GM19468 (cell line): ENCODE measurements around the gene ELOB.

Experiments
- ATAC-seq: cut with Tn5 transposase; IDR thresholded peaks from one replicate; pipeline ENCODE4 v1.9.1; 2021; ENCODE audit warnings: mild to moderate bottlenecking, moderate library complexity, moderate number of reproducible peaks; ENCODE audit not compliant: unreplicated experiment; ENCODE audit errors: extremely low read depth

Gene ELOB

GRCh38 chr16:2777231-2777902 is at the start of gene ELOB:
TSS of gene ELOB (minus strand) at chr16:2777280. CDS start at chr16:2777239, 41 bp downstream.
- peak; percentile 53 for ATAC-seq

DNA sequence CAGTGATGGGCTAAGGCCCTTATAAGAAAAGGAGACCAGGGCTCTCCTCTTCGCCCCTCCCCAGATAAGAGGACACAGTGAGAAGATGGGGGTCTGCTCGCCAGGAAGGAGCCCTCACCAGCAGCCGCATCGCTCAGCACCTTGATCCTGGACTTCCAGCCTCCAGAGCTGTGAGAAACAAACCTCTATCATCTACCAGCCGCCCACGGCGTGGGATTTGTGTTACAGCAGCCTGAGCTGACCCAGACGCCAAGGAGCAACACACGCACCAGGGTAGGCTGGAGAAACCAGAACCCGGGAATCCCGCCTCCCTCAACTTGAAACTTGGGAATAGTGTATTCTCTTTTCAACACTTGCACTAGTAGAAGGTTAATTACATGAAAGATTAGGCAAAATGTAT is 48.8 kb upstream of the ELOB start:
- ATAC-seq = no peak

DNA sequence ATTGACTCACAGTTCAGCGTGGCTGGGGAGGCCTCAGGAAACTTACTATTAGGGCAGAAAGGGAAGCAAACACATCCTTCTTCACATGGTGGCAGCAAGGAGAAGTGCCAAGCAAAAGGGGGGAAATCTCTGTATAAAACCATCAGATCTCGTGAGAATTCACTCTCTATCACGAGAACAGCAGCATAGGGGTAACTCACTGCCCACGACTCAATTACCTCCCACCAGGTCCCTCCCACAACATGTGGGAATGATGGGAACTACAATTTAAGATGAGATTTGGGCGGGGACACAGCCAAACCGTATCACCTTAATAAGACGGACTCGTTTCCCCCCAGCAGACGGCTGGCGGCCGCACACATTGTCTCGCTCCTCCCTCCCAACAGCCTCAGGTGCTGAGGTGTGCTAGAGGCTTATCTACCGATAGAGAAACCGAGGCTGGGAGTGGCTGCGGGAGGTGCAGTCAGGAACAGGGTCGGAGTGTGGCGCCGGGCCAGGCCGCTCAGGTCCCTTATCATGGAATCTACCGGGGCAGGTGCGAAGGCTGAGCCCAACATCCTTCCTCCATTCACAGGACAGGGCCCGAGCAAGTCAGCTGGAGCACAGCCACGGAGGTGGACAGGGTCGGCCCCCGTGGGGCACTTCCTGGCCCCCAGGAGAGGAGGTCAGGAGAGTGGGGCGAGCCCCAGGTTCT is 48.1 kb upstream of the ELOB start:
- no peak for ATAC-seq

DNA sequence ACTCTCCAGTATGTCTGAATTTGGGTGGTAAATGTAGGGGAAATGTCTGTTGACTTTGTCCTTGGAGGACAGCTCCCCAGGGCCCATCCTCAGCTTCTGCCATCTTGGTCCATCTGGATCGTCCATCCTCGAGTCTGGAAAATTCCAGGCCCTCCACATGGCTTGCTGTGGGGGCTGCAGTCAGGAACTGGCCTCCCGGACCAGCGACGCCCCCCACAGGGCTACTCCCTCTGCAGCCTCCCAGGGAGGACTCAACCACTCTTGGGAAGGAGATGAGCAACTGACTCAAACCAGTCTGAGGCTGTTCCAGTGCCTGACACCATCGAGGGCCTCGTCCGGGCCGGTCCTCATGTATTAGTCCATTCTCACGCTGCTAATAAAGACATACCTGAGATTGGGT is 47.5 kb upstream of the ELOB start:
- ATAC-seq = no peak

DNA sequence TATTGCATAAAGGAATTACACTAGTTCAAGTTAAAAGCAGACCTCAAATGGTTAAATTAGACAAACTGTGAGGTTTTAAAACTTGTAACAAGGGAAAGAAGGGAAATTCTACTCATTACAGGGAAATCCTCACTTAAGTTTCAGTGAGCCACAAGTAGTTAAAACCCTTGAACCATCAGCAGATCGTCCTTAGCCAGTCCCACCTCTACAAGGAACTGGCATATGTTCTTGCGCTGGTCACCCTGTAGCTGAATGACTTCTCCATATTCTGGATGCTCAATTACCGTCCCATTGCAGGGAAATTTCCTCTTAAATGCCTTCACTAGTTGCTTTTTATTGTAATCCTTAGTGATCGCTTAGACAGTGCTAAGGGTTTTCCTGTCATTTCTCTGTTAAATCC is 45.4 kb upstream of the ELOB start:
- ATAC-seq = no peak

DNA sequence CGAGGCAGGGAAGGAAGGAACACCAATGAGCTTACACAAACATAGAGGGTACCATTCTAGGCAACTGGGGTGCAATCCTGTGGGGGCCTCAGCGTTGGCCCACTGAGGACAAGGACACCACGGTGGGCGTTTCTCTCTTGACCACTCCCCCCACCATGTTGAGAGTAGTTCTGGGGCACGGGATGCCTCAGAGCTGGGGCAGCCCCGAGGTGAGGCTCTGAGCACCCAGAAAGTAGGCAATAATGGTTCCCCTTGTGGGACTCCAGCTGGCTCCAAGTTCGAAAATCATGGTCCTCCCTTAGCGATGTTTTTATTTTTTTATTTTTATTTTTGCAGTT is 45.0 kb upstream of the ELOB start:
- ATAC-seq = no peak

GRCh38 chr16:2821487-2822157 is 44.5 kb upstream of the ELOB start:
- no peak for ATAC-seq

DNA sequence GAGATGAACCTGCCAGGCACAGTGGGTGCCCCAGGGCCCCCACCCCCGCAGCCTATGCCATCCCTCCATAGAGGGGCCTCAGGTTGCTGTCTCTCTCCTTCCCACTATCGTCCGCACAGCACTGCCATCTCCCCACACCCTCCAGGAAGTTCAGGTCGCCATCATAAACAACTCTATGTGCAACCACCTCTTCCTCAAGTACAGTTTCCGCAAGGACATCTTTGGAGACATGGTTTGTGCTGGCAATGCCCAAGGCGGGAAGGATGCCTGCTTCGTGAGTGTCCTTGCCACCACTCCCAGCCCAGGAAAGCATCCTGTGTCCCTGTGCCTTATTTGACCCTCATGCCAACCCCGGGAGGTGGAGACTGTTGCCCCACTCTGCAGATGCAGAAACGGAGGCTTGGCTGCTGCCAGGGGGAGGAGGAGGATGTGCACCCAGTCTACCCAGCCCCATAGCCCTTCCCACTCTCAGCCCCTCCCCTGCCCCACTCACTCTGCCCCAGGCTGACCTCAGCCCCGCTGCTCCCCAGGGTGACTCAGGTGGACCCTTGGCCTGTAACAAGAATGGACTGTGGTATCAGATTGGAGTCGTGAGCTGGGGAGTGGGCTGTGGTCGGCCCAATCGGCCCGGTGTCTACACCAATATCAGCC is 43.9 kb upstream of the ELOB start:
- no peak for ATAC-seq

DNA sequence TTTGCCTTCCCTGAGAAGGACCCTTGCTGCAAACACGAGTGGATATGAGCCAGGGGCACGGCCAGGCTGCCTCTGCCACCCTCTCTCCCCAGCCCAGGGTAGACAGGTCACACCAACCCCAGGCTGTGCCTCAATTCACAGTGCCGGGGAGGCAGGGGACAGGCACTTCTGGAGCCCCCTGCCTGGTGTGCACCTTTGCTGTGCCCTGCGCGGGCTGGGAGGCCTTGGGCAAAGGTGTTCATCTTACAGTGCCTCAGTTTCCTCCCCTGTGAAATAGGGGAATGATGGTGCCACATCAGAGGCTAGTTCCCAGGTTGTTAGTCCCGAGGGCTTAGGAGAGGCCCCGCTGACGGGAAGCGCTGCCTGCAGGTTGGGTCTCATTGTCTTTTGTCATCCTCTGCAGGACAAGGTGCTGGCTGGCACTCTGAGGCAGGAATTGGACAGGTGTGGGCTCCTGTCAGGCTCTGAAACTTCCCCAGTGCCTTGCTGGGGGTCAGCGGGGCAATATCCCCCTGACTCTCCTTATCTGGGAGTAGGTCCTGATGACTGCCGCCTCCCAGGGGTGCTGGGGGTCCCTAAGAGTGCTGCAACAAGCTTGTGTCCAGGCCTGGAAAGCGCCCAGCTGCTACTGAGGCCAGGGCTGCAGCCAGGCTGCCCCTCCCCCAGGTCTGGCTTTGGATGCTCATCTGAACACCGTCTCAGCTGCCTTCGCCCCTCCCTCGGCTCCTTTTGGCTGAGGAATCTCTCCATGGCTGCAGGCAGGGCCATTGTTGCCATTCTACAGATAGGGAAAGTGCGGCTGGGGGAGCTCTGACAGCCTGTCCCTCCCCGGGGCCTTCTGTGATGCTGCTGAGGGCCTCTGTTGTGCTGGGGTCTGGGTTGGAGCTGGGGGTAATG is 43.1 kb upstream of the ELOB start:
- no peak for ATAC-seq

DNA sequence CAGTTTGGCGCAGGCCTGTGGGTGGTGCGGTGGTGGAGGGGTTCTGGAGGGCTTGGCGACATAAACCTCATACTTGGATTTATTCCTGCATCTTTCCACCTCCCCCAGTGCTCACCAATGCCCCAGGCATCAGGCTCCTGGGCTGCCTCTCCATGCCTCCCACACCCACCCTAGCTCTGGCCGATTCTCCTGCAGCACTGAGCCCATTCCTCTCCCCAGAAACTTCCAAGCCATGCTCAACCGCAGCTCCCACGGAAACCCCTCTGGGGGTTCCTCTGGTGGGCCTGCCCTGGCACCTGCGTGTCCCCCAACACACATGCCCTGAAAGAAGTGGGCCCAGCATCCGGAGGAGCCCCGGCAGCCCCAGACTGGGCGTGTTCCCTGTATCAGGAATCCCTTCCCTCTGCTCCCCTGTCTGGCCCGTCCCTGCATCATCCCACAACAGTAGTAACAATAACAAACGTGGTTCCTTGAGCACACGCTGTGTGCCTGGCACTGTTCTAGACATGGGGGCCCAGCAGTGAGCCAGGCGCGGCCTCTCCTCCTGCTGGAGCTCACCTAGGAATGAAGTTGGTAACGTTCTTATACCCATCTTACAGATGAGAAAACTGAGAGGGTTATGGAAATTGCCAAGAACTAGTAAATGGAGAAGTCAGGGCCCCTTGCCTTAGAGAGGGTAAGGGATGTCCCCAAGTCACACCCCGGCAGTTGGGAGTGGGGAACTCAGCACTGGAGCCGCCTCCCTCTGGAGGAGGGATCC is 42.3 kb upstream of the ELOB start:
- ATAC-seq = no peak

DNA sequence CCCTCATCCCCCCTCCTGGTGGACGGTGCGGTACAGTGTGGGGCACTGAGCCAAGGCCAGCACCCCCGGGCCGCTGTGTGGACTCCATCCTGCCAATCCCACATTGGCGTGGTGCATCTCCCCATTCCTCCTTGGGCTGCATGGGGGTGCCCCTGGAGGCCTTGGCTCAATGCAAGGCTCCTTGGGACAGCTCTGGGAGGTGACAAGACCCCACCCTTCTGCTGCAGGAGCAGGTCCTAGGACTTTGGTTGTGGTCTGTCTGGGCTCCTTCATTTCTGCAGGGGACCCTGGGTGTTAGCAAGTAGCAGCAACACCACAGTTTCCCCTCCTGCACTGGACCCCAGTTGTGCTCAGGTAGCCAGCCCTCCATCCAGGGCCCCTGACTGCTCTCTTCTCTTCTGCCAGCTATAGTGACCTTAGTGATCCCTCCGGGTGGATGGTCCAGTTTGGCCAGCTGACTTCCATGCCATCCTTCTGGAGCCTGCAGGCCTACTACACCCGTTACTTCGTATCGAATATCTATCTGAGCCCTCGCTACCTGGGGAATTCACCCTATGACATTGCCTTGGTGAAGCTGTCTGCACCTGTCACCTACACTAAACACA is 41.3 kb upstream of the ELOB start:
- no peak for ATAC-seq

DNA sequence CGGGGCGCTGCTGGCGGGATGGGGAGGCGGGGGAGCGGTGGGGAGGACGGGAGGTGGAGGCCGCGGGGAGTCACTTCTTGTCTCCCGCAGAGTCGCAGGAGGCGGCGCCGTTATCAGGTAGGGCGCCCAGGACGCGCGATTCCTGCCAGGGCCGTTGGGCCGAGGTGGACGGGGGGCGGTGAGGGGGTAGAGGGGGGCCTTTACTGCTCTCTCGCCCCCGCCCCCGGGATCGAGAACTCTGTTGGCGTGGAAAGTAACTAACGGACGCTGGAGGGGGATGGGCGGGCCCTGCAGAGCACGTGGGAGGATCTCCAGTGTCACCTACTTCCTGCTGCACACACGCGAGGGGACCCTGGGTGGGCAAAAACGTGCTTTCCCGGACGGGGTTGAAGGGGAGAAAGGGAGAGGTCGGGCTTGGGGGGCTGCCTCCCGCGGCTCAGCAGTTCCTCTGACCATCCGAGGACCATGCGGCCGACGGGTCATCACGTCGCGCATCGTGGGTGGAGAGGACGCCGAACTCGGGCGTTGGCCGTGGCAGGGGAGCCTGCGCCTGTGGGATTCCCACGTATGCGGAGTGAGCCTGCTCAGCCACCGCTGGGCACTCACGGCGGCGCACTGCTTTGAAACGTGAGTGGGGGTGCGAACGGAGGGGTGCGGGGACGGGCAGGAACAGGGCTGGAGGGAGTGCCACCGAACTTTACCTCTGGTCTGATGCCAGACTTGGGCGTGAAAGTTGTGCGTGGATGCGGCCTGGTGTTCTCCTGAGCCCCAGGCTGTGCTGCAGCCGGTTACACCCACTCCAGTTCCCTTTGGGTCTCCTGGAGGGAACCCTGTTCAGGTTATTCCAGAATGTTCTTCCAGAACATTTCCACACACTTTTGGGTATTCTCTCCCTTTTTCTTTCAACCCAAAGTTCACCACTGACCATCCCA is 40.5 kb upstream of the ELOB start:
- no peak for ATAC-seq

DNA sequence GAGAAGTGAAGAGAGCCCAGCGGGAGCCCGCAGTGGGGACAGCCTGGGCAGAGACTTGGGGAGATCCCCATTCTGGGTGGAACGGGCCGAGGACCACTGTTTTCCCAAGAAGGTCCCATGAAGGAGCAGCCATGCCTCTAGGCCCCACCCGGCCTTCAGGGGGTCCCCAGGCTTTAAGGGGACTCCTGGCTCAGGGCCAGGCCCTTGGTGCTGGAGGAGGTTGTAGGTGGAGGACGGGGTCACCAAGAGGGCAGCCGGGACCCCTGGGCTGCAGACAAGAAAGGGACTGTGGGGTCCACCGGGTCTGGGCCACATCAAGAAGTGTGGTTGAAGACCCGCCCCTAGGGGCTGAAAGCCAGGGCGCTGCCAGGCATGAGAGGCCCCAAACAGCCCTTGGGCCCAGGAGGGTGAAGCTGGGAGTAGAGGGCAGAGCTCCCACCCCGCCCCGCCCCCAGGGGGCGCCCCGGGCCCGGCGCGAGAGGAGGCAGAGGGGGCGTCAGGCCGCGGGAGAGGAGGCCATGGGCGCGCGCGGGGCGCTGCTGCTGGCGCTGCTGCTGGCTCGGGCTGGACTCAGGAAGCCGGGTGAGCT is 39.8 kb upstream of the ELOB start, which contains the start of gene PRSS21:
Gene PRSS21, plus strand, starts transcription at position 487 of the 589 bp plus-strand sequence. Its CDS starts 32 bp downstream, at position 519.
- no peak for ATAC-seq

DNA sequence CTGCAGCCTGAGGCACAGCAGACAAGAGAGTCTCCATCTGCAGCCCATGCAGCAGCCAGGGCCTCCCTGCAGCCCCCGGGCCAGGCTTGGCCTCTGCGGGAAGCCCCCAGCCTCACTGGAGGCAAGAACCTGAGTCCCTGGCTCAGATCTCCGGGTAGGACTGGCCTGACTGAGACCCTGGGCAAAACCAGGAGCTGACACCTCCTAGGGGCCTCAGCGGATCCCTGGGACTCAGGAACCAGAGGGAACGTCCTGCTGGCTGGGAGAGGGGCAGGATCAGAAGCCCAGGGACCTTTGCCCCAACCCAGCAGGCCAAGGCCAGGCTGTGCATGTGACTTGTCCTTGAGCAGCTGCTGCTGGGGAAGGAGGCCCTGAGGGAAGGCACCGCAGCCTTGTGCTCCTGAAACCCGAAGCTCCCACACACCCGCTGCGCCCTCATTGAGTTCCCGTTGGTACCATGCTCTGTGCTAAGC is 38.3 kb upstream of the ELOB start:
- no peak for ATAC-seq

GRCh38 chr16:2814551-2815298 is 37.6 kb upstream of the ELOB start:
- no peak for ATAC-seq

DNA sequence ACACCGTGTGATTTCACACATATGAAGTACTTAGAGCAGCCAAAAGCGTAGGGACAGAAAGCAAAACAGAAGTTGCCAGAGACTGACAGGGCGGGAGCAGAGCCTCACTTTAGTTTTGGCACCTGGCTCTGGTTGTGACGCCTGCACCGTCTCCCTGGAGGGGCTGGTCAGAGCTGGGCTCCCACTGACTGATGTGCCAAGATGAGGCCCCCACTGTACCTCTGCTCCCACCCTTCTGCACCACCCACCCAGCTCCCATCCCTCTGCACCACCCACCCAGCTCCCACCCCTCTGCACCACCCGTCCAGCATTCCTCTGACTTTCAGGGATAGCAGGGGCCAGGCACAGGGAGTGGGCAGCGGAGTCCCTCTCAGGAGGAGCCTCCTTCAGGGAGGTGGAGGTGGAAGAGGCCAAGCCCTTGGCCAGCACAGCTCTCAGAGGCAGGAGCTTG is 36.7 kb upstream of the ELOB start:
- no peak for ATAC-seq
